Measurements from ENCODE around the gene OTOG. TPM values are rescaled to one million over a fixed set of nuclear protein-coding genes. Genes with fewer than 3 reads are reported as not detected.

Gene OTOG
- total and polyA plus RNA-seq, 4 donors = 0.11 TPM; not detected in 3

DNA sequence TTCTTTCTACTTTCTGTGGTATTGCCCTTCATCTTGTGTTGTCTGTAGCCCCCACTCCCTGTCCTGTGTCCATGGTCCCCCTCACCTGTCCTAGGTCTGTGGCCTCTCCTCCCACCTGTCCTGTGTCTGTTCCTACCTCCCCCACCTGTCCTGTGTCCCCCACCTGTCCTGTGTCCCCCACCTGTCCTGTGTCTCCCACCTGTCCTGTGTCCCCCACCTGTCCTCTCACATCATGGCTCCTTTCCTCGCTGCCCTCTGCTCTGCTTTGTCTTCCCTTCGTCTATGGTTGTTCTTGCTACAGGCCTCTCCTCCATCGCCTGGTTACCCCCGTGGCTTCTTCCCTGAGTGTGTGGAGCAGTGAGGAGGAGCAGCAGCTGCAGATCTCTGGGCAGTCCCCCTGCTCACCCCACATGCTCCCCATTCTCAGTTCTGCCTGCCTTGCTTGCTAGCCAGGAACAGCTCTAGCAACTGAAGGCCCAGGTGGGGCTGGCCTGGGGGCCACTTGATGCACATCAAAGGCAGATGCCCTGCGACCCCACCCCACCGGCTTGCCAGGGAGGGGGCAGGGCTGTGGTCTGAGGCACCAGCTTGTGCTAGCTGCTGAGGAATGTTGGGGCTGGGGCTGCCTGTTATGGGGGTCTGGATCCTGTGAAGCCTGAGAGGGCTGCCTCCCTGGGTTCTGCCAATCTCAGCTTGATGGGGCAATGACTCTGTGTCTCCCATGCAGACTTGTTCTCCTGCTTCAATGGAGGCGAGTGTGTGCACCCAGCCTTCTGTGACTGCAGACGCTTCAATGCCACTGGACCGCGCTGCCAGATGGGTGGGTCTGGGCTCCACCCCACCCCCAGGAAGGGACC is 5.6 kb downstream of the OTOG start:
- 90 to 94% methylated on average over 10 of the region's 10 CpGs for WGBS, 2 donors
- DNase-seq (no peak), ATAC-seq (ENCODE audit: insufficient read depth, low FRiP score) (no peak)
- Histone ChIP-seq H3K4me1 (ENCODE audit: control insufficient read depth in 5 of 5, insufficient read depth in 5 of 5, low read length in 5 of 5) (no peaks in the 10 kb centered on the region), H3K27ac (ENCODE audit: low read depth in 1 of 2, low read length in 1 of 2) (no peak overlapping the region), H3K27me3 (ENCODE audit: control insufficient read depth in 3 of 3, insufficient read depth in 3 of 3, low read length in 2 of 3) (no peaks in the 10 kb centered on the region), H3K4me3 (no peak overlapping the region), H3K36me3 (ENCODE audit: control insufficient read depth in 4 of 4, insufficient read depth in 4 of 4, low read length in 4 of 4) (no peaks in the 10 kb centered on the region), H3K9ac (ENCODE audit: insufficient read depth in 1 of 2, low read length in 2 of 2) (no peak overlapping the region), H3K9me3 (ENCODE audit: control insufficient read depth in 4 of 4, insufficient read depth in 3 of 4, low read length in 3 of 4) (peaks cover 0 to 2% (median 0%) of the 10 kb centered on the region in 4 donors)
- TF ChIP-seq CTCF (IDR thresholded peaks at IDR 0.05; ENCODE audit: control extremely low read depth, extremely low read depth) = no peak

GRCh38 chr11:17553249-17553546 is 6.1 kb downstream of the OTOG start:
- no peak for TF ChIP-seq CTCF (IDR thresholded peaks at IDR 0.05; ENCODE audit: control extremely low read depth, extremely low read depth)
- WGBS, 2 donors = 87 to 88% methylated on average over 7 of the region's 7 CpGs
- H3K27ac ChIP-seq (ENCODE audit: low read depth in 1 of 2, low read length in 1 of 2) = no peak overlapping the region
- H3K9ac ChIP-seq (ENCODE audit: insufficient read depth in 1 of 2, low read length in 2 of 2) = no peak overlapping the region
- DNase-seq (no peak), ATAC-seq (ENCODE audit: insufficient read depth, low FRiP score) (no peak)
- H3K4me1 ChIP-seq (ENCODE audit: control insufficient read depth in 5 of 5, insufficient read depth in 5 of 5, low read length in 5 of 5) = no peaks in the 10 kb centered on the region
- no peak overlapping the region for H3K4me3 ChIP-seq
- no peaks in the 10 kb centered on the region for H3K36me3 ChIP-seq (ENCODE audit: control insufficient read depth in 4 of 4, insufficient read depth in 4 of 4, low read length in 4 of 4)
- H3K27me3 ChIP-seq (ENCODE audit: control insufficient read depth in 3 of 3, insufficient read depth in 3 of 3, low read length in 2 of 3) = no peaks in the 10 kb centered on the region
- H3K9me3 ChIP-seq (ENCODE audit: control insufficient read depth in 4 of 4, insufficient read depth in 3 of 4, low read length in 3 of 4) = no peaks in the 10 kb centered on the region

DNA sequence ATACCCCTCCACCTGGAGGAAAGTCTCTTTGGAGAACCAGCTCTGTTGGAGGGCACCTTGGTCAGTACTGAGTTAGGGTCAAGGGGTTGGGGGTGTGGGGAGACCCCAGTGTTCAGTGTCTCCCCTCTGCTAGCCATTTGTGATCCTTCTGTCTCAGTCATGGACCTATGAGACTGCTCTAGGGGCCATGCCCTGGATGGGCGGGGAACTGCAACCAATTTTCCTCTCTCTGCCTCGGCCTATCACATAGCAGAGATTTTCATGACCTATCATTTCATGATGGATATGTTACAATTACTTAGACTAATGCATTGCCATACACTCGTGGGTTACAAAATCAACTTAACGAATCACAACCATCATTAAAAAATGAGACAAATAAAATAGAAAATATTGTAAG is 7.4 kb downstream of the OTOG start:
- H3K9ac ChIP-seq (ENCODE audit: insufficient read depth in 1 of 2, low read length in 2 of 2) = no peak overlapping the region
- H3K4me1 ChIP-seq (ENCODE audit: control insufficient read depth in 5 of 5, insufficient read depth in 5 of 5, low read length in 5 of 5) = no peaks in the 10 kb centered on the region
- no peaks in the 10 kb centered on the region for H3K9me3 ChIP-seq (ENCODE audit: control insufficient read depth in 4 of 4, insufficient read depth in 3 of 4, low read length in 3 of 4)
- no peak for DNase-seq
- 76 to 95% methylated on average over 4 of the region's 4 CpGs for WGBS, 2 donors
- H3K4me3 ChIP-seq = no peak overlapping the region
- no peaks in the 10 kb centered on the region for H3K27me3 ChIP-seq (ENCODE audit: control insufficient read depth in 3 of 3, insufficient read depth in 3 of 3, low read length in 2 of 3)
- TF ChIP-seq CTCF (IDR thresholded peaks at IDR 0.05; ENCODE audit: control extremely low read depth, extremely low read depth) = no peak
- ATAC-seq (ENCODE audit: insufficient read depth, low FRiP score) = no peak
- H3K27ac ChIP-seq (ENCODE audit: low read depth in 1 of 2, low read length in 1 of 2) = no peak overlapping the region
- H3K36me3 ChIP-seq (ENCODE audit: control insufficient read depth in 4 of 4, insufficient read depth in 4 of 4, low read length in 4 of 4) = no peaks in the 10 kb centered on the region

- TF ChIP-seq CTCF (IDR thresholded peaks at IDR 0.05; ENCODE audit: control extremely low read depth, extremely low read depth) = no peak
- DNase-seq (no peak), ATAC-seq (ENCODE audit: insufficient read depth, low FRiP score) (no peak)
- WGBS, 2 donors = 87 to 89% methylated on average over 8 of the region's 8 CpGs
- H3K36me3 ChIP-seq (ENCODE audit: control insufficient read depth in 4 of 4, insufficient read depth in 4 of 4, low read length in 4 of 4) = no peaks in the 10 kb centered on the region
- no peaks in the 10 kb centered on the region for H3K27me3 ChIP-seq (ENCODE audit: control insufficient read depth in 3 of 3, insufficient read depth in 3 of 3, low read length in 2 of 3)
- H3K9me3 ChIP-seq (ENCODE audit: control insufficient read depth in 4 of 4, insufficient read depth in 3 of 4, low read length in 3 of 4) = no peaks in the 10 kb centered on the region
- H3K9ac ChIP-seq (ENCODE audit: insufficient read depth in 1 of 2, low read length in 2 of 2) = no peak overlapping the region
- H3K27ac ChIP-seq (ENCODE audit: low read depth in 1 of 2, low read length in 1 of 2) = no peak overlapping the region
- no peak overlapping the region for H3K4me3 ChIP-seq
- H3K4me1 ChIP-seq (ENCODE audit: control insufficient read depth in 5 of 5, insufficient read depth in 5 of 5, low read length in 5 of 5) = peaks cover 0 to 3% (median 0%) of the 10 kb centered on the region in 5 donors
These were observed 9.9 kb downstream of the OTOG start for GRCh38 chr11:17556999-17557398.
